HEK293 (cell line): ENCODE results near the gene MYO1D.

ENCODE experiments used
- CTCF ChIA-PET: fragments of 350-600 bp; formaldehyde crosslinking; extraction: SDS; loops from one replicate; lab custom pipeline; 2021; ENCODE audit warnings: antibody characterized with exemption; lab: Yijun Ruan, JAX
- POLR2A ChIA-PET: fragments of 300-600 bp; formaldehyde crosslinking; extraction: SDS; loops from one replicate; lab custom pipeline; 2020; ENCODE audit warnings: antibody characterized with exemption, inconsistent platforms; lab: Yijun Ruan, JAX
- H3K27ac ChIP-seq: fragments of 200-500 bp; sonication (Bioruptor generic); 2 replicates; pipeline ENCODE4 v1.5.1; 2014; ENCODE audit warnings: low read depth, low read length, control low read depth, inconsistent platforms; ENCODE audit errors: extremely low read depth
- H3K36me3 ChIP-seq, 2 experiments: fragments of 200-500 bp in 1 of 2; sonication (Bioruptor generic) in 1 of 2; 1 replicate in 1 of 2; 2 replicates in 1 of 2; pipeline ENCODE4 v1.5.1; 2014 to 2017; ENCODE audit warnings: inconsistent platforms in 2 of 2, low read length in 2 of 2; ENCODE audit not compliant: control insufficient read depth in 2 of 2, insufficient read depth in 1 of 2
- H3K4me1 ChIP-seq: fragments of 200-500 bp; sonication (Bioruptor generic); 2 replicates; pipeline ENCODE4 v1.5.1; 2014; ENCODE audit warnings: mild to moderate bottlenecking, low read length, inconsistent platforms; ENCODE audit not compliant: control insufficient read depth, insufficient read depth
- H3K4me3 ChIP-seq: 2 replicates; pipeline ENCODE4 v1.5.1; 2011; ENCODE audit warnings: low read depth, mild to moderate bottlenecking, control low read depth, low read length, moderate library complexity
- H3K9me3 ChIP-seq: fragments of 200-500 bp; sonication (Bioruptor generic); 2 replicates; pipeline ENCODE4 v1.5.1; 2014; ENCODE audit warnings: low read depth, low read length, inconsistent platforms; ENCODE audit not compliant: control insufficient read depth, insufficient read depth
- HOXA7 ChIP-seq: sonication (generic); formaldehyde crosslinking; IDR thresholded peaks from 2 replicates; pipeline ENCODE4 v1.8.1; 2022; ENCODE audit warnings: missing genetic modification reagents, borderline replicate concordance
- RBAK ChIP-seq: fragments of 450-650 bp; formaldehyde crosslinking; IDR thresholded peaks from 2 replicates; pipeline ENCODE4 v1.5.1; 2016; ENCODE audit warnings: missing biosample characterization, missing genetic modification characterization
- SP2 ChIP-seq: fragments of 450-650 bp; formaldehyde crosslinking; IDR thresholded peaks from 2 replicates; pipeline ENCODE4 v1.5.1; 2016; ENCODE audit warnings: missing biosample characterization, missing genetic modification characterization
- YY2 ChIP-seq: fragments of 450-650 bp; formaldehyde crosslinking; IDR thresholded peaks from 2 replicates; pipeline ENCODE4 v1.5.1; 2016; ENCODE audit warnings: missing biosample characterization, missing genetic modification characterization
- ZBTB20 ChIP-seq: fragments of 450-650 bp; formaldehyde crosslinking; IDR thresholded peaks from 2 replicates; pipeline ENCODE4 v1.5.1; 2016; ENCODE audit warnings: missing biosample characterization, missing genetic modification characterization
- ZFHX2 ChIP-seq: fragments of 450-650 bp; formaldehyde crosslinking; conservative IDR thresholded peaks from 2 replicates; pipeline ENCODE4 v1.5.1; 2016; ENCODE audit warnings: missing biosample characterization, missing genetic modification characterization
- ZFP69B ChIP-seq: fragments of 450-650 bp; formaldehyde crosslinking; IDR thresholded peaks from 2 replicates; pipeline ENCODE4 v1.5.1; 2016; ENCODE audit warnings: missing biosample characterization, missing genetic modification characterization
- ZNF146 ChIP-seq: fragments of 450-650 bp; formaldehyde crosslinking; IDR thresholded peaks from 2 replicates; pipeline ENCODE4 v1.5.1; 2016; ENCODE audit warnings: missing biosample characterization, missing genetic modification characterization
- ZNF24 ChIP-seq: fragments of 450-650 bp; formaldehyde crosslinking; IDR thresholded peaks from 2 replicates; pipeline ENCODE4 v1.5.1; 2016; ENCODE audit warnings: missing biosample characterization, missing genetic modification characterization
- ZNF248 ChIP-seq: fragments of 450-650 bp; formaldehyde crosslinking; IDR thresholded peaks from 2 replicates; pipeline ENCODE4 v1.5.1; 2017; ENCODE audit warnings: missing biosample characterization, missing genetic modification characterization
- ZNF311 ChIP-seq: fragments of 450-650 bp; formaldehyde crosslinking; IDR thresholded peaks from 2 replicates; pipeline ENCODE4 v1.5.1; 2017; ENCODE audit warnings: missing biosample characterization, missing genetic modification characterization, borderline replicate concordance
- ZNF37A ChIP-seq: fragments of 450-650 bp; IDR thresholded peaks from 2 replicates; pipeline ENCODE4 v1.5.1; 2018; ENCODE audit warnings: missing biosample characterization, missing genetic modification characterization
- ZNF48 ChIP-seq: fragments of 450-650 bp; formaldehyde crosslinking; IDR thresholded peaks from 2 replicates; pipeline ENCODE4 v1.5.1; 2016; ENCODE audit warnings: missing biosample characterization, missing genetic modification characterization
- ZNF544 ChIP-seq: fragments of 450-650 bp; formaldehyde crosslinking; IDR thresholded peaks from 2 replicates; pipeline ENCODE4 v1.5.0; 2017; ENCODE audit warnings: missing biosample characterization, missing genetic modification characterization
- ZNF548 ChIP-seq: fragments of 450-650 bp; formaldehyde crosslinking; IDR thresholded peaks from 2 replicates; pipeline ENCODE4 v1.5.1; 2016; ENCODE audit warnings: missing biosample characterization, missing genetic modification characterization
- ZNF549 ChIP-seq: fragments of 450-650 bp; IDR thresholded peaks from 2 replicates; pipeline ENCODE4 v1.5.1; 2018; ENCODE audit warnings: missing biosample characterization, missing genetic modification characterization, mild to moderate bottlenecking, inconsistent platforms, moderate library complexity
- ZNF571 ChIP-seq: fragments of 450-650 bp; formaldehyde crosslinking; IDR thresholded peaks from 2 replicates; pipeline ENCODE4 v1.5.0; 2017; ENCODE audit warnings: missing biosample characterization, missing genetic modification characterization
- ZNF626 ChIP-seq: fragments of 450-650 bp; sonication (Bioruptor Pico); formaldehyde crosslinking; IDR thresholded peaks from 2 replicates; pipeline ENCODE4 v1.5.1; 2018; ENCODE audit warnings: missing biosample characterization, missing genetic modification characterization, inconsistent platforms
- ZNF660 ChIP-seq: fragments of 450-650 bp; IDR thresholded peaks from 2 replicates; pipeline ENCODE4 v1.5.1; 2018; ENCODE audit warnings: missing biosample characterization, mild to moderate bottlenecking, missing genetic modification characterization
- ZNF76 ChIP-seq: fragments of 450-650 bp; formaldehyde crosslinking; IDR thresholded peaks from 2 replicates; pipeline ENCODE4; 2016; ENCODE audit warnings: low read depth, missing biosample characterization, missing genetic modification characterization, borderline replicate concordance
- ZNF791 ChIP-seq: fragments of 450-650 bp; formaldehyde crosslinking; IDR thresholded peaks from 2 replicates; pipeline ENCODE4 v1.5.1; 2016; ENCODE audit warnings: missing biosample characterization, missing genetic modification characterization
- TF ChIP-seq, protein P1 (sequence below): fragments of 450-650 bp; formaldehyde crosslinking; IDR thresholded peaks from 2 replicates; pipeline ENCODE4 v1.5.1; 2016; ENCODE audit warnings: missing biosample characterization, missing genetic modification characterization, borderline replicate concordance
- TF ChIP-seq, protein P2 (sequence below): fragments of 450-650 bp; formaldehyde crosslinking; IDR thresholded peaks from 2 replicates; pipeline ENCODE4 v1.5.1; 2016; ENCODE audit warnings: missing biosample characterization, missing genetic modification characterization
- TF ChIP-seq, protein P3 (sequence below): fragments of 450-650 bp; formaldehyde crosslinking; IDR thresholded peaks from 2 replicates; pipeline ENCODE4 v1.5.1; 2016; ENCODE audit warnings: missing biosample characterization, missing genetic modification characterization, borderline replicate concordance
- TF ChIP-seq, protein P4 (sequence below): fragments of 450-650 bp; formaldehyde crosslinking; IDR thresholded peaks from 2 replicates; pipeline ENCODE4 v1.5.1; 2016; ENCODE audit warnings: missing biosample characterization, missing genetic modification characterization

The MYO1D gene

DNA sequence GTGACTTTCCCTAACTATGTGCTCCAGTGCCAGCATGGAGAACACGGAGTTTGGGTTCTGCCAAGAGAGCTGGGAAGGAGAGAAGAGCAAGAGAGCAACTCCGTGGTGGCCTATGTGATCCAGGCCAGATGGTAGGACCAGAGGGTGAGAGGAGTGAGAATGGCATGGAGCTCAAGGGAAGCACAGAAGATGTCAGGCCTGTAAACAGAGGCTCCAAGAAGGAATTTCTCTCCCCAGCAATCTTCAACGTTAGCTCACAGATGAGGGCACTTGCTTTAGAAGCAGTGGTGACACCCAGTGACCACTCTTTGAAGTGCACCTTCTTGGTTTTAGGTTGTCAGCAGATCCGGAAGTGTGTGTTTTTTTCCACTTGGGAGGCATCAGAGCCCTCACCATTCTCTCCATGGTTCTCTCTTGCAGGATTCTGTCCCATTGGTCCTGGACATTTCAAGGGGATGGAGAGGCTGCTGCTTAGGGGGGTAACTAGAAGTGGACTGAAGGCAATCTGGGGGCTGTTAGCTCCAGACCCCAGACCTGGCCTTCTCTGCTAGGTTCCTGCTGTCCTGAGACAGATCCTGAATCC lies 33.0 kb upstream of the MYO1D start (continued):
- TF ChIP-seq, protein P1, sequence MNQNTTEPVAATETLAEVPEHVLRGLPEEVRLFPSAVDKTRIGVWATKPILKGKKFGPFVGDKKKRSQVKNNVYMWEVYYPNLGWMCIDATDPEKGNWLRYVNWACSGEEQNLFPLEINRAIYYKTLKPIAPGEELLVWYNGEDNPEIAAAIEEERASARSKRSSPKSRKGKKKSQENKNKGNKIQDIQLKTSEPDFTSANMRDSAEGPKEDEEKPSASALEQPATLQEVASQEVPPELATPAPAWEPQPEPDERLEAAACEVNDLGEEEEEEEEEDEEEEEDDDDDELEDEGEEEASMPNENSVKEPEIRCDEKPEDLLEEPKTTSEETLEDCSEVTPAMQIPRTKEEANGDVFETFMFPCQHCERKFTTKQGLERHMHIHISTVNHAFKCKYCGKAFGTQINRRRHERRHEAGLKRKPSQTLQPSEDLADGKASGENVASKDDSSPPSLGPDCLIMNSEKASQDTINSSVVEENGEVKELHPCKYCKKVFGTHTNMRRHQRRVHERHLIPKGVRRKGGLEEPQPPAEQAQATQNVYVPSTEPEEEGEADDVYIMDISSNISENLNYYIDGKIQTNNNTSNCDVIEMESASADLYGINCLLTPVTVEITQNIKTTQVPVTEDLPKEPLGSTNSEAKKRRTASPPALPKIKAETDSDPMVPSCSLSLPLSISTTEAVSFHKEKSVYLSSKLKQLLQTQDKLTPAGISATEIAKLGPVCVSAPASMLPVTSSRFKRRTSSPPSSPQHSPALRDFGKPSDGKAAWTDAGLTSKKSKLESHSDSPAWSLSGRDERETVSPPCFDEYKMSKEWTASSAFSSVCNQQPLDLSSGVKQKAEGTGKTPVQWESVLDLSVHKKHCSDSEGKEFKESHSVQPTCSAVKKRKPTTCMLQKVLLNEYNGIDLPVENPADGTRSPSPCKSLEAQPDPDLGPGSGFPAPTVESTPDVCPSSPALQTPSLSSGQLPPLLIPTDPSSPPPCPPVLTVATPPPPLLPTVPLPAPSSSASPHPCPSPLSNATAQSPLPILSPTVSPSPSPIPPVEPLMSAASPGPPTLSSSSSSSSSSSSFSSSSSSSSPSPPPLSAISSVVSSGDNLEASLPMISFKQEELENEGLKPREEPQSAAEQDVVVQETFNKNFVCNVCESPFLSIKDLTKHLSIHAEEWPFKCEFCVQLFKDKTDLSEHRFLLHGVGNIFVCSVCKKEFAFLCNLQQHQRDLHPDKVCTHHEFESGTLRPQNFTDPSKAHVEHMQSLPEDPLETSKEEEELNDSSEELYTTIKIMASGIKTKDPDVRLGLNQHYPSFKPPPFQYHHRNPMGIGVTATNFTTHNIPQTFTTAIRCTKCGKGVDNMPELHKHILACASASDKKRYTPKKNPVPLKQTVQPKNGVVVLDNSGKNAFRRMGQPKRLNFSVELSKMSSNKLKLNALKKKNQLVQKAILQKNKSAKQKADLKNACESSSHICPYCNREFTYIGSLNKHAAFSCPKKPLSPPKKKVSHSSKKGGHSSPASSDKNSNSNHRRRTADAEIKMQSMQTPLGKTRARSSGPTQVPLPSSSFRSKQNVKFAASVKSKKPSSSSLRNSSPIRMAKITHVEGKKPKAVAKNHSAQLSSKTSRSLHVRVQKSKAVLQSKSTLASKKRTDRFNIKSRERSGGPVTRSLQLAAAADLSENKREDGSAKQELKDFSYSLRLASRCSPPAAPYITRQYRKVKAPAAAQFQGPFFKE = no peak
- TF ChIP-seq ZNF660 (tag by site-specific recombination) = peak; percentile 48; the same call in 1 of the 2 replicates
- TF ChIP-seq ZNF544 (tag by site-specific recombination) = no peak
- no peak for TF ChIP-seq HOXA7 (CRISPR knock-in tag)

DNA sequence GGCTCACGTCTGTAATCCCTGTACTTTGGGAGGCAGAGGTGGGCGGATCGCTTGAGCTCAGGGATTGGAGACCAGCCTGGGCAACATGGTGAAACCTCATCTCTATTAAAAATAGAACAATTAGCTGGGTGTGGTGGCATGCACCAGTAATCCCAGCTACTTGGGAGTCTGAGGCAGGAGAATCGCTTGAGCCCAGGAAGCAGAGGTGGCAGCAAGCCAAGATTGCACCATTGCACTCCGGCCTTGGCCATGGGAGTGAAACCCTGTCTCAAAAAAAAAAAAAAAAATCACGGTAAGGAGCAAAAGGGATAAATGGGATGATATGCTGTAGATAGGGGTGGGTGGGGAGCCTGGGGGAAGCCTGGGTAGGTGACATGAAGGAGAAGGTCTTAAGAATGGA lies 30.7 kb upstream of the MYO1D start:
- H3K4me1 ChIP-seq = no peaks in the 10 kb centered on the region
- TF ChIP-seq RBAK (tag by site-specific recombination) = no peak
- no peak for TF ChIP-seq SP2
- no peak for TF ChIP-seq ZFHX2 (tag by site-specific recombination)
- no peak for TF ChIP-seq ZNF248 (tag by site-specific recombination)
- TF ChIP-seq ZFP69B (tag by site-specific recombination) = no peak
- TF ChIP-seq ZNF571 (tag by site-specific recombination) = no peak
- TF ChIP-seq ZNF146 (tag by site-specific recombination) = no peak
- TF ChIP-seq ZNF548 (tag by site-specific recombination) = no peak
- TF ChIP-seq ZNF24 (tag by site-specific recombination) = no peak
- TF ChIP-seq ZNF48 (tag by site-specific recombination) = no peak
- TF ChIP-seq, all 188 proteins: peak for 0
- POLR2A ChIA-PET = interaction anchor here (0.7 kb wide), 2 partner anchors 26 to 30 kb away, joined by 5 to 6 read pairs; no protein-coding TSS in a partner anchor
- Histone ChIP-seq H3K36me3 (no peaks in the 10 kb centered on the region), H3K27ac (no peak overlapping the region), H3K9me3 (no peaks in the 10 kb centered on the region), H3K4me3 (no peak overlapping the region)
- CTCF ChIA-PET = interaction anchor here (0.7 to 7.6 kb wide), 6 partner anchors 29 to 172 kb away, joined by 3 to 105 read pairs (median 4); no protein-coding TSS in a partner anchor

DNA sequence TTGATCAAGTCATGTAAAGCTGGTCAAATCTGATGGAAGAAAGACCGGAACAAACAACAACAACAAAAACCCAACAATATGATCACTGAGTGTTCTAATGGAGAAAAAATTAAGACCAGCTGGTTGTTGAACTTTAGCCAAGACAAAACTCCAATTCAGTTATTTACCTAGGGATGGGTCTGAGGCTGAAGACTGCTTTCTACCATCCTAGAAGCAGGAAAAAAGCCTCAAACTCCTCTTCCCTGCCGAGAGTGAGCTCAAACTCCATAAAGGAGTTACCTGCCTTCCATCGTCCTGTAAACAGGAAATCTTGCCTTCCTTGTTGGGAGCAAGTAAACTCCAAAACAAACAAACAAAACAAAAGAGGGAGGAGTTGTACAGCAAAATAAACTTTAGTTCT lies 28.0 kb upstream of the MYO1D start:
- Histone ChIP-seq H3K4me1 (no peaks in the 10 kb centered on the region), H3K36me3 (no peaks in the 10 kb centered on the region), H3K4me3 (no peak overlapping the region), H3K27ac (no peak overlapping the region), H3K9me3 (no peaks in the 10 kb centered on the region)
- CTCF ChIA-PET = interaction anchor here (0.6 to 2.1 kb wide), 5 partner anchors 10 to 134 kb away, joined by 3 to 8 read pairs (median 3); partner anchors contain the start of gene MYO1D
- POLR2A ChIA-PET = no interaction called here
- TF ChIP-seq ZNF76 (no peak), ZNF791 (no peak), RBAK (tag by site-specific recombination) (no peak), ZBTB20 (tag by site-specific recombination) (no peak), ZNF311 (no peak), YY2 (tag by site-specific recombination) (no peak), ZNF549 (tag by site-specific recombination) (no peak), ZNF626 (tag by site-specific recombination) (no peak), HOXA7 (CRISPR knock-in tag) (no peak), ZNF37A (no peak)
- TF ChIP-seq, protein P2, sequence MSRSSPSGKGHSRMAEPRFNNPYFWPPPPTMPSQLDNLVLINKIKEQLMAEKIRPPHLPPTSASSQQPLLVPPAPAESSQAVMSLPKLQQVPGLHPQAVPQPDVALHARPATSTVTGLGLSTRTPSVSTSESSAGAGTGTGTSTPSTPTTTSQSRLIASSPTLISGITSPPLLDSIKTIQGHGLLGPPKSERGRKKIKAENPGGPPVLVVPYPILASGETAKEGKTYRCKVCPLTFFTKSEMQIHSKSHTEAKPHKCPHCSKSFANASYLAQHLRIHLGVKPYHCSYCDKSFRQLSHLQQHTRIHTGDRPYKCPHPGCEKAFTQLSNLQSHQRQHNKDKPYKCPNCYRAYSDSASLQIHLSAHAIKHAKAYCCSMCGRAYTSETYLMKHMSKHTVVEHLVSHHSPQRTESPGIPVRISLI (tag by site-specific recombination) = no peak
- TF ChIP-seq, protein P3, sequence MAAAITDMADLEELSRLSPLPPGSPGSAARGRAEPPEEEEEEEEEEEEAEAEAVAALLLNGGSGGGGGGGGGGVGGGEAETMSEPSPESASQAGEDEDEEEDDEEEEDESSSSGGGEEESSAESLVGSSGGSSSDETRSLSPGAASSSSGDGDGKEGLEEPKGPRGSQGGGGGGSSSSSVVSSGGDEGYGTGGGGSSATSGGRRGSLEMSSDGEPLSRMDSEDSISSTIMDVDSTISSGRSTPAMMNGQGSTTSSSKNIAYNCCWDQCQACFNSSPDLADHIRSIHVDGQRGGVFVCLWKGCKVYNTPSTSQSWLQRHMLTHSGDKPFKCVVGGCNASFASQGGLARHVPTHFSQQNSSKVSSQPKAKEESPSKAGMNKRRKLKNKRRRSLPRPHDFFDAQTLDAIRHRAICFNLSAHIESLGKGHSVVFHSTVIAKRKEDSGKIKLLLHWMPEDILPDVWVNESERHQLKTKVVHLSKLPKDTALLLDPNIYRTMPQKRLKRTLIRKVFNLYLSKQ (tag by site-specific recombination) = no peak
- TF ChIP-seq, protein P4, sequence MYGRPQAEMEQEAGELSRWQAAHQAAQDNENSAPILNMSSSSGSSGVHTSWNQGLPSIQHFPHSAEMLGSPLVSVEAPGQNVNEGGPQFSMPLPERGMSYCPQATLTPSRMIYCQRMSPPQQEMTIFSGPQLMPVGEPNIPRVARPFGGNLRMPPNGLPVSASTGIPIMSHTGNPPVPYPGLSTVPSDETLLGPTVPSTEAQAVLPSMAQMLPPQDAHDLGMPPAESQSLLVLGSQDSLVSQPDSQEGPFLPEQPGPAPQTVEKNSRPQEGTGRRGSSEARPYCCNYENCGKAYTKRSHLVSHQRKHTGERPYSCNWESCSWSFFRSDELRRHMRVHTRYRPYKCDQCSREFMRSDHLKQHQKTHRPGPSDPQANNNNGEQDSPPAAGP (tag by site-specific recombination) = no peak
